ENCODE results near the gene UNC13C.

The UNC13C gene

GRCh38 chr15:54556231-54556630 lies 578.0 kb downstream of the UNC13C start:
- Histone ChIP-seq H3K27me3 (ENCODE audit: insufficient read depth, low read length) (no peaks in the 10 kb centered on the region), H3K4me1 (ENCODE audit: insufficient read depth, low read length) (no peaks in the 10 kb centered on the region), H3K4me3 (ENCODE audit: low read length) (no peak overlapping the region), H2AFZ (ENCODE audit: low read depth, low read length) (no peak overlapping the region), H3K36me3 (ENCODE audit: insufficient read depth, low read length) (no peaks in the 10 kb centered on the region), H3K9me3 (ENCODE audit: low read length) (no peaks in the 10 kb centered on the region)

- Histone ChIP-seq H3K27me3 (ENCODE audit: insufficient read depth, low read length) (no peaks in the 10 kb centered on the region), H3K36me3 (ENCODE audit: insufficient read depth, low read length) (no peaks in the 10 kb centered on the region), H3K4me1 (ENCODE audit: insufficient read depth, low read length) (no peaks in the 10 kb centered on the region), H2AFZ (ENCODE audit: low read depth, low read length) (no peak overlapping the region), H3K9me3 (ENCODE audit: low read length) (no peaks in the 10 kb centered on the region), H3K4me3 (ENCODE audit: low read length) (no peak overlapping the region)
Measured at GRCh38 chr15:54559405-54560069, 581.3 kb downstream of the UNC13C start.

DNA sequence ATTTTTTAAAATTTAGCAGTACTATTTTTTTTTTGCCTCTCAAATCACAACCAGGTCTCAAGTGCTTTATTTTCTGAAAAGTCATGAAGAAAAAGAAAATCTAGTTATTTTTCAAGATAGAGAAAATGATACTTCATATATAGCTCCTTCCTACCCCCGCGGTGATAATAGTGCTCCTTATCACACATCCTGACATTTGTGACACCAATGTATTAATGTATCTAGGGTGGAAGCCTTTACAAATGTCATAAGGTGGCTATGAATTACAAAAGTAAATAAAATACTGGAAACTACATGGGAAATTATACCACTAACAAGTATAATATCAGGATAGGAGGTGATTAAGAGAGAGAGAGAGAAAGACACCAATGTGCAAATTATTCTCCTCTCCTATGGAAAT lies 582.2 kb downstream of the UNC13C start:
- no peaks in the 10 kb centered on the region for H3K27me3 ChIP-seq (ENCODE audit: insufficient read depth, low read length)
- no peak overlapping the region for H3K4me3 ChIP-seq (ENCODE audit: low read length)
- H3K36me3 ChIP-seq (ENCODE audit: insufficient read depth, low read length): no peaks in the 10 kb centered on the region
- H3K4me1 ChIP-seq (ENCODE audit: insufficient read depth, low read length): no peaks in the 10 kb centered on the region
- H3K9me3 ChIP-seq (ENCODE audit: low read length): no peaks in the 10 kb centered on the region
- H2AFZ ChIP-seq (ENCODE audit: low read depth, low read length): no peak overlapping the region

DNA sequence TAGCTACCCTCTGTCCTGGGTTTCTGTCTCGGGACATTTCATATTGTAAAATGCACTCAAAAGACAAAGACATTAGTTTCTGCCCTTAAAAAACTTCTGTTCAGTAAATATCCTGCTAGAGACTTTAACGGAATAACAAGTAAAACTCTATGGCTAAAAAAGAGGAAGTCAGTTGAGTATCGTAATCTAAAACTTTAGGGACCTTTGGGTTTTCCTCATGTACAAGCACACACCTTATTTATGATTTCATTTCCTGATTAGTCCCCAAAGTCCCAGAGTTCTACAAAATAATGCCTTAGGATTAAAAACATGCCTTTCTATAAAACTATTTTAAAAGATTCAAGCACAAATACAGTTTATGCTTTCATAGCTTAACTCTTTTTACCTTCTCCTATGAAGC lies 585.9 kb downstream of the UNC13C start:
- Histone ChIP-seq H3K4me3 (ENCODE audit: low read length) (no peak overlapping the region), H3K27me3 (ENCODE audit: insufficient read depth, low read length) (no peaks in the 10 kb centered on the region), H3K4me1 (ENCODE audit: insufficient read depth, low read length) (no peaks in the 10 kb centered on the region), H3K9me3 (ENCODE audit: low read length) (no peaks in the 10 kb centered on the region), H2AFZ (ENCODE audit: low read depth, low read length) (no peak overlapping the region), H3K36me3 (ENCODE audit: insufficient read depth, low read length) (no peaks in the 10 kb centered on the region)

GRCh38 chr15:54566654-54567053 lies 588.4 kb downstream of the UNC13C start:
- H2AFZ ChIP-seq (ENCODE audit: low read depth, low read length): no peak overlapping the region
- no peak overlapping the region for H3K4me3 ChIP-seq (ENCODE audit: low read length)
- no peaks in the 10 kb centered on the region for H3K9me3 ChIP-seq (ENCODE audit: low read length)
- no peaks in the 10 kb centered on the region for H3K36me3 ChIP-seq (ENCODE audit: insufficient read depth, low read length)
- no peaks in the 10 kb centered on the region for H3K27me3 ChIP-seq (ENCODE audit: insufficient read depth, low read length)
- H3K4me1 ChIP-seq (ENCODE audit: insufficient read depth, low read length): no peaks in the 10 kb centered on the region

GRCh38 chr15:54567408-54568035 lies 589.3 kb downstream of the UNC13C start:
- Histone ChIP-seq H3K36me3 (ENCODE audit: insufficient read depth, low read length) (no peaks in the 10 kb centered on the region), H3K4me1 (ENCODE audit: insufficient read depth, low read length) (no peaks in the 10 kb centered on the region), H3K4me3 (ENCODE audit: low read length) (no peak overlapping the region), H2AFZ (ENCODE audit: low read depth, low read length) (no peak overlapping the region), H3K27me3 (ENCODE audit: insufficient read depth, low read length) (no peaks in the 10 kb centered on the region), H3K9me3 (ENCODE audit: low read length) (no peaks in the 10 kb centered on the region)

GRCh38 chr15:54568381-54568780 lies 590.1 kb downstream of the UNC13C start:
- H3K9me3 ChIP-seq (ENCODE audit: low read length): no peaks in the 10 kb centered on the region
- no peaks in the 10 kb centered on the region for H3K27me3 ChIP-seq (ENCODE audit: insufficient read depth, low read length)
- H3K4me1 ChIP-seq (ENCODE audit: insufficient read depth, low read length): no peaks in the 10 kb centered on the region
- no peak overlapping the region for H3K4me3 ChIP-seq (ENCODE audit: low read length)
- H3K36me3 ChIP-seq (ENCODE audit: insufficient read depth, low read length): no peaks in the 10 kb centered on the region
- no peak overlapping the region for H2AFZ ChIP-seq (ENCODE audit: low read depth, low read length)

GRCh38 chr15:54571576-54571975 lies 593.3 kb downstream of the UNC13C start:
- H3K4me3 ChIP-seq (ENCODE audit: low read length): no peak overlapping the region
- no peaks in the 10 kb centered on the region for H3K9me3 ChIP-seq (ENCODE audit: low read length)
- no peak overlapping the region for H2AFZ ChIP-seq (ENCODE audit: low read depth, low read length)
- no peaks in the 10 kb centered on the region for H3K36me3 ChIP-seq (ENCODE audit: insufficient read depth, low read length)
- no peaks in the 10 kb centered on the region for H3K4me1 ChIP-seq (ENCODE audit: insufficient read depth, low read length)
- no peaks in the 10 kb centered on the region for H3K27me3 ChIP-seq (ENCODE audit: insufficient read depth, low read length)

DNA sequence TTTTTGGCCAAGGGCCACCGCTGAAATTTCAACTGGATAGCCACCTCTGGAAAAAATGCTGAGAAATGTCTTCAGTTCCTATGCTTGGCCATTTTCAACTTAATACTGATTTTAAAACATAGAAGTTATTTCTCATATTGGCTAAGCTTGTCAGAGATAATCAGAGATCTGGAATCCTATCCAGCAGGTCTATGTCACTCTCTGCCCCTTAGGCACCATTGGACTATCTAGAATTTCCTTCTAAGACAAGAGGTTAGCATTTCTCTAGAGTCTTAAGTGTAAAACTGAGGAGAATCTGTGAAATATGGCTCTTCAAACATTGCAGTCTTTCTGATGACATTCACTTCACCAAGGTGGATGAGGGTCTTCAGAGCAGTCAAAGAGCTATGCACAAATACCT lies 597.3 kb downstream of the UNC13C start:
- Histone ChIP-seq H3K4me3 (ENCODE audit: low read length) (no peak overlapping the region), H3K4me1 (ENCODE audit: insufficient read depth, low read length) (no peaks in the 10 kb centered on the region), H3K36me3 (ENCODE audit: insufficient read depth, low read length) (no peaks in the 10 kb centered on the region), H2AFZ (ENCODE audit: low read depth, low read length) (no peak overlapping the region), H3K9me3 (ENCODE audit: low read length) (no peaks in the 10 kb centered on the region), H3K27me3 (ENCODE audit: insufficient read depth, low read length) (peaks cover 4% of the 10 kb centered on the region)

- peaks cover 4% of the 10 kb centered on the region for H3K27me3 ChIP-seq (ENCODE audit: insufficient read depth, low read length)
- H3K4me1 ChIP-seq (ENCODE audit: insufficient read depth, low read length): no peaks in the 10 kb centered on the region
- H2AFZ ChIP-seq (ENCODE audit: low read depth, low read length): no peak overlapping the region
- no peaks in the 10 kb centered on the region for H3K9me3 ChIP-seq (ENCODE audit: low read length)
- H3K36me3 ChIP-seq (ENCODE audit: insufficient read depth, low read length): no peaks in the 10 kb centered on the region
- no peak overlapping the region for H3K4me3 ChIP-seq (ENCODE audit: low read length)
Measured at GRCh38 chr15:54576298-54576935, 598.2 kb downstream of the UNC13C start.

DNA sequence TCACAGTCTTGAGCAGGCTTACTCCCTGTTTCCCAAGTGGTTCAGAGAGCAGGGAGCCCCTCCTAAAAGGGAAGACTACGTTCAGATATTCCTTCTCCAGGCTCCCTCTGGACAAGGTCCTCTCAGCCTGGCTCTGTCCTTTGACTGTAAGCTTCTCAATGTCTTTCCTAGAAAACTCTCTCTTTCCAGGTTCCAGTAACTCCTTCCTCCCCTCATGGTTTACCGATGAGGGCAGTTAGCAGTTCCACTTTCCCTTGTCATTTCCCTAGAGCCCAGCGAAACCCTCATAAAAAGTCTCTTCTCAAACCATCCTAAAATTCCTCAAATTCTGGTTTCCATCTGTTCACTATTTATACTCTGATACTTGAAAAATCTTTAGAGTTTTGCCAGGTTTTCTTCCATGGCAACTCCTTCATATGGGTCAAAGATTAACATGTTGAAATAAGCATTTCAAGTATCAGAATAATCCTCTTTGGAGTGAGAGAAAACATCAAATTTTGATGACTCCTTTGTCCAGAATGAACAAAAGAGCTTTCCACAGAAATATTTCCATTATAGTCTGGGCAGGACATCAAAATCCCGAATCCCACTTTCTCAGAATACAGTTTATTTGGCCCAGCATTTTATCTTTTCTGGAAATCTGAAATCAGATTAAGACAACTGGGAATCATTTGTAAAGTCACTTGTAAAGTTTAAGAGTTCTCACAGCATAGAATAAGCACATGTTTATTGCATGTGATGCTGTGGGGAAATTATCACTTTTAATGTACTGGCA lies 599.4 kb downstream of the UNC13C start:
- Histone ChIP-seq H2AFZ (ENCODE audit: low read depth, low read length) (no peak overlapping the region), H3K27me3 (ENCODE audit: insufficient read depth, low read length) (peaks cover 4% of the 10 kb centered on the region), H3K9me3 (ENCODE audit: low read length) (no peaks in the 10 kb centered on the region), H3K4me1 (ENCODE audit: insufficient read depth, low read length) (no peaks in the 10 kb centered on the region), H3K4me3 (ENCODE audit: low read length) (no peak overlapping the region), H3K36me3 (ENCODE audit: insufficient read depth, low read length) (no peaks in the 10 kb centered on the region)

DNA sequence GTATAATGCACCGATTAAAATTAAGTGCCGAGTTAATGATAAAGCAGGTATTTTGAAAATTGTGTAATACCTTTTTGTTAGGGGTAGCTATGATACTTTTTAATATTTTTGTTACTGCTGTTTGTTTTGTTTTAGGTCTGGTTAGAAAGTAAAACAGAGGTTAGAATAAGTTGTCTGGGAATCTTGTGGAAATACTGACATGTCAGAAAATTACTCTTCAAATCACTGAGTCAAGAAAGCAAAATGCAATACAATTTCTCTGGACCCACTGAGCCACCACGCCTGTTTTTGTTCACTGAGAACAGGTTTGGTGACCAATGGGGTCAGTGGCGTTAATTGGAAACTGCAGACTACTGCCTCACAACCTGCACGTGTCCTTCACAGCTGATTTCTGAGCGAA lies 601.6 kb downstream of the UNC13C start:
- Histone ChIP-seq H3K27me3 (ENCODE audit: insufficient read depth, low read length) (peaks cover 4% of the 10 kb centered on the region), H3K36me3 (ENCODE audit: insufficient read depth, low read length) (no peaks in the 10 kb centered on the region), H3K4me3 (ENCODE audit: low read length) (no peak overlapping the region), H2AFZ (ENCODE audit: low read depth, low read length) (no peak overlapping the region), H3K9me3 (ENCODE audit: low read length) (no peaks in the 10 kb centered on the region), H3K4me1 (ENCODE audit: insufficient read depth, low read length) (no peaks in the 10 kb centered on the region)

DNA sequence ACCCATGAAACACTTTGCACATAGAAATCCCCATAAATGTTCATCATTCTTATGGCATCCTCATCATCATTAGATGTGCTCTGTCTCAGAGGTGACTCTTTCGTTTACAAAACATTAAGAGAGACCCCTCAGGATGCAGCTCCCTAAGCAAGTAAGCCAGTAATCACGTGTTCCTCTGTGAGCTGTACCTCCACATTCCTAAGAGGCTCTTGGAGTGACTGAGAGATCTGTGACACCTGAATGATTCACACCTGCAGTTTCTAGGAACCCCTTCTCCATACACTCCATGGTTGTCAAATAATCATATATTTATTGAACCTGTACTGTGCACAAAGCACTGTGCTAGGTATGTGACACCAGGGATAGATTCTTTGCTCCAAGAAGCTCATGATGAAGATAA lies 602.4 kb downstream of the UNC13C start:
- Histone ChIP-seq H3K27me3 (ENCODE audit: insufficient read depth, low read length) (peaks cover 7% of the 10 kb centered on the region), H2AFZ (ENCODE audit: low read depth, low read length) (no peak overlapping the region), H3K4me1 (ENCODE audit: insufficient read depth, low read length) (no peaks in the 10 kb centered on the region), H3K9me3 (ENCODE audit: low read length) (no peaks in the 10 kb centered on the region), H3K36me3 (ENCODE audit: insufficient read depth, low read length) (no peaks in the 10 kb centered on the region), H3K4me3 (ENCODE audit: low read length) (no peak overlapping the region)
